ENCODE results near the gene KDM4C.

DNA sequence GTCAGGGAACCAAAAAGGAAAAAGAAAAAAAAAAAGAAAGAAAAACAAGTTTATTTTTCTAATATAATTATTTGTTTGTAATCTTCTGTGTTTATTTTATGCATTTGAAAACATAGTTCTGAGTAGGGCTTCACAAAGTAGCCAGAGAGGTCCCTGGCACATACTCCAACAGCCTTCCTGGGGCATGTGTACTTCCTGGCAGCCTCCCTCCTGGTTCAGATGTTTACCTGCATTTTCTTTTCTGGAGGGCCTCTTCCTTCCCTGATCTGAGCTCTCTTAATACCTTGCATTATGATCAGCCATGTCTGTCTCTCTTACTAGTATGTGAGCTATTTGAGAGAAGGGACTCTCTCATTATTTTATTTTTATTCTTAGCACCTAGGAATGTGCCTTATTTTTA is 361.8 kb downstream of the KDM4C start:
- TF ChIP-seq EZH2 (IDR thresholded peaks at IDR 0.05; ENCODE audit: insufficient read depth, low read length), result no peak
- TF ChIP-seq, protein P1, sequence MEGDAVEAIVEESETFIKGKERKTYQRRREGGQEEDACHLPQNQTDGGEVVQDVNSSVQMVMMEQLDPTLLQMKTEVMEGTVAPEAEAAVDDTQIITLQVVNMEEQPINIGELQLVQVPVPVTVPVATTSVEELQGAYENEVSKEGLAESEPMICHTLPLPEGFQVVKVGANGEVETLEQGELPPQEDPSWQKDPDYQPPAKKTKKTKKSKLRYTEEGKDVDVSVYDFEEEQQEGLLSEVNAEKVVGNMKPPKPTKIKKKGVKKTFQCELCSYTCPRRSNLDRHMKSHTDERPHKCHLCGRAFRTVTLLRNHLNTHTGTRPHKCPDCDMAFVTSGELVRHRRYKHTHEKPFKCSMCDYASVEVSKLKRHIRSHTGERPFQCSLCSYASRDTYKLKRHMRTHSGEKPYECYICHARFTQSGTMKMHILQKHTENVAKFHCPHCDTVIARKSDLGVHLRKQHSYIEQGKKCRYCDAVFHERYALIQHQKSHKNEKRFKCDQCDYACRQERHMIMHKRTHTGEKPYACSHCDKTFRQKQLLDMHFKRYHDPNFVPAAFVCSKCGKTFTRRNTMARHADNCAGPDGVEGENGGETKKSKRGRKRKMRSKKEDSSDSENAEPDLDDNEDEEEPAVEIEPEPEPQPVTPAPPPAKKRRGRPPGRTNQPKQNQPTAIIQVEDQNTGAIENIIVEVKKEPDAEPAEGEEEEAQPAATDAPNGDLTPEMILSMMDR (IDR thresholded peaks at IDR 0.05; ENCODE audit: insufficient read depth, low read depth, low read length), result no peak
